Karpas-422 (cell line): Measurements from ENCODE around the gene ACTN3. TPM values are rescaled to one million over a fixed set of nuclear protein-coding genes. Genes with fewer than 3 reads are reported as not detected.

Source experiments
- DNase-seq: peaks from one replicate; pipeline ENCODE4 v3.0.0-alpha.2; 2015
- H2AFZ ChIP-seq: fragments of 200-600 bp; sonication (generic); 2 replicates; pipeline ENCODE4 v1.6.1; 2014; ENCODE audit warnings: antibody characterized with exemption, low read length, mixed read lengths
- H3K27ac ChIP-seq: fragments of 200-600 bp; sonication (generic); 2 replicates; pipeline ENCODE4 v1.5.1; 2014; ENCODE audit warnings: mild to moderate bottlenecking, low read length, moderate library complexity
- H3K27me3 ChIP-seq: fragments of 200-600 bp; sonication (generic); 2 replicates; pipeline ENCODE4 v1.6.1; 2014; ENCODE audit warnings: low read length, mixed read lengths
- H3K36me3 ChIP-seq: fragments of 200-600 bp; sonication (generic); 2 replicates; pipeline ENCODE4 v1.6.1; 2014; ENCODE audit warnings: low read length, mixed read lengths; ENCODE audit not compliant: insufficient read depth
- H3K4me1 ChIP-seq: fragments of 200-600 bp; sonication (generic); 2 replicates; pipeline ENCODE4 v1.6.1; 2014; ENCODE audit warnings: mild to moderate bottlenecking, low read length, mixed read lengths
- H3K4me2 ChIP-seq: fragments of 200-600 bp; sonication (generic); 2 replicates; pipeline ENCODE4 v1.6.1; 2014; ENCODE audit warnings: low read length, low read depth, mild to moderate bottlenecking; ENCODE audit not compliant: poor library complexity, severe bottlenecking
- H3K4me3 ChIP-seq: fragments of 200-600 bp; sonication (generic); 2 replicates; pipeline ENCODE4 v1.5.1; 2014; ENCODE audit warnings: mild to moderate bottlenecking, antibody characterized with exemption, low read length, mixed read lengths
- H3K79me2 ChIP-seq: fragments of 200-600 bp; sonication (generic); 2 replicates; pipeline ENCODE4 v1.6.1; 2014; ENCODE audit warnings: mild to moderate bottlenecking, low read length, mixed read lengths
- H3K9ac ChIP-seq: fragments of 200-600 bp; sonication (generic); 2 replicates; pipeline ENCODE4 v1.6.0; 2014; ENCODE audit warnings: low read length
- H3K9me2 ChIP-seq: fragments of 200-600 bp; sonication (generic), shearing (Covaris generic); replicated peaks from 2 replicates; pipeline ENCODE4 v1.6.0; 2014; ENCODE audit warnings: mild to moderate bottlenecking, low read length, moderate library complexity; ENCODE audit not compliant: insufficient read depth
- H3K9me3 ChIP-seq: fragments of 300-700, 200-600 bp; sonication (generic); 2 replicates; pipeline ENCODE4 v1.6.1; 2014; ENCODE audit warnings: low read length, mixed read lengths
- H4K20me1 ChIP-seq: fragments of 200-600 bp; sonication (generic); 2 replicates; pipeline ENCODE4 v1.6.1; 2014; ENCODE audit warnings: mild to moderate bottlenecking, antibody characterized with exemption, low read length, low read depth; ENCODE audit not compliant: insufficient read depth
- total RNA-seq: library from RNA; depleted of rRNA; stranded (reverse); fragments of >200 nt; shearing (Covaris generic); gene quantifications from 2 replicates; pipeline ENCODE4 v1.2.3, GENCODE V29; 2014; ENCODE audit warnings: low replicate concordance

The ACTN3 gene
- total RNA-seq, 1 experiment from 2014 or later = not detected

DNA sequence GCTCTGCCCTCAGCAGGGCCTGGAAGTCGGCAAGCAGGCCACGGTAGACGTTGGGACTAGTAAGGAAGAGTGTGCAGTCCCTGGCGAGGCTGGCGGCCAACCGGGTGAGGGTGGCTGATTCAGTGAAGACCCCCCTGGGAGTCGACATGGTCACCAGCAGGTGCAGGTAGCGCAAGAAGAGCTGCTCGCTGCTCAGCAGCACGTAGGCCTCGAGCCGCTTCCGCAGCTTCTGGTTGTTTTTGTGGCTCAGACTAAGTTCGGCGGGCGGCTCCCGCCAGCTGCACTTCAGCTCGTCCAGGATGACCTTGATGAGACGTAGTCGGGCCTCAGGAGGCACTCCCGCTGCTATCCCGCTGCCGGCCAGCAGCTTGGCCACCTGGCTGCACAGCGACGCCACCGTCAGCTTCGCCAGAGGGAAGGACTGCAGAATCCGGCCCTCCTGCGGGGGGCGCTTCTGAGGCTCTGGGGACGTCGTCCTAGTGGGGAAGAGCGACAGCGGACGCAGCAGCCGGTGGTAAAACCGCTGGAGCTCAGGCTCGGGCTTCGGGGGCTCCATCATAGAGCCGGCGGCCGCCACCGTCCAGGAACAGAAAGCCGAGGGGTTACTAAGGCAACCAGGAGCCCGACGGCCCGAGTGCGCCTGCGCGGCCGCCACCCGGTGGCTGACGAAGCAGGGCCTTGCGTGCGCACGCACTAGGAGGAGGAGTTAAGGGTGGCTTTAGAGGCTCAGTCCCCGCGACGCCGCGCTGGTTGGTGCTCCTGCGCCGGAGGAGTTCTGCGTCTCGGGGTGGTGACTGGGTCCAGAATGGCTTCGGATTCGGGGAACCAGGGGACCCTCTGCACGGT lies 46.0 kb downstream of the ACTN3 start, which contains the start of the genes CCDC87 and CCS:
TSS of gene CCDC87 (minus strand) at position 607 of the 846 bp plus-strand sequence. CDS start at position 559, 48 bp downstream.
TSS of gene CCS (plus strand) at position 729 of the 846 bp plus-strand sequence. CDS start at position 806, 77 bp downstream.
- Histone ChIP-seq H3K4me1 (peaks cover 28% of the 10 kb centered on the region), H3K79me2 (peaks cover 17% of the 10 kb centered on the region), H3K4me3 (peak within 1 kb of the TSS; percentile 98), H3K9ac (peak within 1 kb of the TSS; percentile 98), H3K4me2 (peak within 1 kb of the TSS; percentile 97), H3K36me3 (no peaks in the 10 kb centered on the region), H2AFZ (peak within 1 kb of the TSS; percentile 97), H4K20me1 (no peaks in the 10 kb centered on the region), H3K27me3 (no peaks in the 10 kb centered on the region), H3K9me2 (no peaks in the 10 kb centered on the region), H3K27ac (no peak within 1 kb of the TSS; the same call in 1 of the 2 replicates), H3K9me3 (no peaks in the 10 kb centered on the region)
- DNase-seq = peak; percentile 99

DNA sequence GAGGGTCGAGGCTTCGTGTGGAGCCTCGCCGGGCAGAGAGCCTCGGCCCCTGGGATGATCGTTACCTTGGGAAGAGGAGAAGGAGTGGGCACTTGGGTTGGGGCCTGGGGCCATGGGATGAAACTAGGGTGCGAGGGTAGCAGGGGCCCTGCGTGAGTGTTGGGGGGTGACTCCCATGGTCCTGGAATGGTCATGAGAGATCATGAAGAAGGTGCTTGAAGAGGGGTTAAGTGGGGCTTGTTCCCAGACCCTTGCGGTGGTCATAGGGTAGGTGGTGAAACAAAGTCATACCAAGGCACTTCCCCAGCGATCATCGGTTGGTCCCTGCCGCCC lies 46.6 kb downstream of the ACTN3 start:
- peak overlapping the region; percentile 97 for H2AFZ ChIP-seq
- DNase-seq = no peak
- peak overlapping the region; percentile 97 for H3K4me2 ChIP-seq
- no peaks in the 10 kb centered on the region for H3K9me3 ChIP-seq
- no peaks in the 10 kb centered on the region for H3K36me3 ChIP-seq
- no peak overlapping the region; the same call in 1 of the 2 replicates for H3K27ac ChIP-seq
- peaks cover 28% of the 10 kb centered on the region for H3K4me1 ChIP-seq
- peaks cover 17% of the 10 kb centered on the region for H3K79me2 ChIP-seq
- H3K9me2 ChIP-seq = no peaks in the 10 kb centered on the region
- no peaks in the 10 kb centered on the region for H4K20me1 ChIP-seq
- peak overlapping the region; percentile 98 for H3K4me3 ChIP-seq
- peak overlapping the region; percentile 98 for H3K9ac ChIP-seq
- H3K27me3 ChIP-seq = no peaks in the 10 kb centered on the region

DNA sequence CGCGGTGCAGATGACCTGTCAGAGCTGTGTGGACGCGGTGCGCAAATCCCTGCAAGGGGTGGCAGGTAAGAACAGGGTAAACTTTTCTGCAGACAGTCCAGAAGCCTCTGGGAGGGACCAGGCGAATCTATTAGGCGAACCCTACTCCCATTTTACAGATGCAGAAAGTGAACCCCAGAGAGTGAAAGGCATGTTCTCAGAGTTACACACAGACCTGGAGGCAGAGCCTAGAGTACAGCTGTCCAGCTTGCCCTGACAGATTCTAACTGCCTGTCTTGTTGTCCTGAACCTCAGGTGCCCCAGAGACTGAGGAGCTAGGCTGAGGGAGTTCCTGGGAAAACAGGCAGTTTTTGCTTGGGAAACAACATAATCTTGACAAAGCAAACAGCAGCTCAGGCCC lies 46.9 kb downstream of the ACTN3 start:
- no peaks in the 10 kb centered on the region for H3K9me2 ChIP-seq
- DNase-seq = no peak
- no peak overlapping the region for H3K27ac ChIP-seq
- H3K4me2 ChIP-seq = peak overlapping the region; percentile 97
- peak overlapping the region; percentile 98 for H3K4me3 ChIP-seq
- H2AFZ ChIP-seq = no peak overlapping the region
- peaks cover 17% of the 10 kb centered on the region for H3K79me2 ChIP-seq
- no peaks in the 10 kb centered on the region for H3K27me3 ChIP-seq
- H4K20me1 ChIP-seq = no peaks in the 10 kb centered on the region
- peak overlapping the region; percentile 98 for H3K9ac ChIP-seq
- no peaks in the 10 kb centered on the region for H3K36me3 ChIP-seq
- no peaks in the 10 kb centered on the region for H3K9me3 ChIP-seq
- H3K4me1 ChIP-seq = peaks cover 28% of the 10 kb centered on the region

DNA sequence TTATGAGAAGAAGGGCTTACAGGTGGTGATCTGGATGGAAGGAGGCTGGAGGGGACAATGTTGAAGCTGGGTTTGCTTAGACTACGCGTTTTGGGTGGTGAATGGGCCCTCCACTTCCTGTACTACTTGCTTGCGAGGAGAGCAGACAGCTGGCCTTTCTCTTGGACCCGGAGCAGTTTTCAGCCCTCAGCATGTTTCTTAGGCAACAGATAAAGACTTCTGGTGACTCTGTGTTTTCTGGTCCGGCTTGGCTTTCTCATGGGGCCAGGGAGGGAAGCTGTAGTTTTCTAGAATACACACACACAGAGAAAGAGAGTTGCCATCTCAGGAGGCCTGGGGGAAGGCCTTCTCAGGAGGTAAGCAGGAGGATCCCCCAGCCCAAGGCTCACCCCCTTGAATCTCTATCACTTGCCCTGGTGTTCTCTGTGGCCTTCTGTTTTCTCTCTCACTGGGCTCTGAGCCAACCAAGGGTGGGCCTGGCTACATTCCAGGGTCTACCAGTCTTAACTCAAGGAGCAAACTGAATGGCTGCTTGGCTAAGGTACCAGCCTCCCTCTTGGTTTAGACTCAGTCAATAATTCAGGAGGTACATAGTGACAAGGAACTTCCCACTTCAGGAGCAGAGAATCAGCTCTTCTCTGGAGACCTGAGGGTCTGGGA lies 48.7 kb downstream of the ACTN3 start:
- Histone ChIP-seq H3K36me3 (0 out of 2 replicates have a peak, but pooled peaks cover 3% of the 10 kb centered on the region), H3K9me2 (no peaks in the 10 kb centered on the region), H3K79me2 (peaks cover 17% of the 10 kb centered on the region), H3K9ac (peak overlapping the region; percentile 43), H3K9me3 (no peaks in the 10 kb centered on the region), H3K4me2 (peak overlapping the region; percentile 50), H4K20me1 (no peaks in the 10 kb centered on the region), H3K4me3 (peak overlapping the region; percentile 26; the same call in 1 of the 2 replicates), H3K27ac (0 out of 2 replicates have a peak overlapping the region, but pooled peaks have one; percentile 10), H2AFZ (no peak overlapping the region), H3K27me3 (no peaks in the 10 kb centered on the region), H3K4me1 (peaks cover 32% of the 10 kb centered on the region)
- DNase-seq = no peak

DNA sequence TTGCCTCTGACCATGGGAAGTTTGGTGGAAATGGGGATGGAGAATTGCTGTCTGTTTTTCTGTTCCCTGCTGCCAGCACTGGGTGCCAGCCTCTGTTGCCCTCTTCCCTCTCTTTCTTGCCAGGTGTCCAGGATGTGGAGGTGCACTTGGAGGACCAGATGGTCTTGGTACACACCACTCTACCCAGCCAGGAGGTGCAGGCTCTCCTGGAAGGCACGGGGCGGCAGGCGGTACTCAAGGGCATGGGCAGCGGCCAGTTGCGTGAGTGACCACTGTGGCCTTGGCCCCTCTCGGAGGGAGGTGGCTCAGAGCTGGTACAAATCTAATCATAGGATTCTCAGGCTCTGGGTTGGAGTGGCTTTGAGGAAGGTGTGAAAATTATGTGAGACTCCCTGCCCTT lies 52.3 kb downstream of the ACTN3 start:
- Histone ChIP-seq H3K4me2 (no peak overlapping the region), H2AFZ (no peak overlapping the region), H3K9me3 (no peaks in the 10 kb centered on the region), H3K79me2 (peaks cover 7% of the 10 kb centered on the region; the same call in 1 of the 2 replicates), H3K36me3 (0 out of 2 replicates have a peak, but pooled peaks cover 6% of the 10 kb centered on the region), H4K20me1 (no peaks in the 10 kb centered on the region), H3K4me1 (peaks cover 20% of the 10 kb centered on the region), H3K27ac (no peak overlapping the region), H3K9ac (no peak overlapping the region), H3K4me3 (no peak overlapping the region), H3K27me3 (no peaks in the 10 kb centered on the region), H3K9me2 (no peaks in the 10 kb centered on the region)
- no peak for DNase-seq

DNA sequence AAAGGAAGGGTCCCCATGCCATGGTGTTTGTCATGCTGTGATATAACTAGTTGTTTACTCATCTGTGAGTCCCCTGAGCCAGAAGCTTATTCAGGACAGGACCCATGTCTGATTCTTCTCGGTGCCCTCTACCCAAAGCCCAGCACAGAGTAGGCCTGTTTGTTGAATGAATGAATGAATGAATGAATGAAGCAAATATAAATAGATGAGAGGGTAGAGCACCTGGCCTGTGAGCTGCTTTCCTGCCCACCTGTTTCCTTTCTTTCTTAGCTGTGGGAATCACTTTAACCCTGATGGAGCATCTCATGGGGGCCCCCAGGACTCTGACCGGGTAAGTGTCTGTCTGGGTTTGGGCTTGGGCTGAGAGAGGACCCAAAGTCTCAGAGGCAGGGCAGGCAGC lies 53.5 kb downstream of the ACTN3 start:
- Histone ChIP-seq H3K4me3 (no peak overlapping the region), H3K4me2 (no peak overlapping the region), H3K27me3 (no peaks in the 10 kb centered on the region), H3K9ac (no peak overlapping the region), H3K36me3 (0 out of 2 replicates have a peak, but pooled peaks cover 6% of the 10 kb centered on the region), H4K20me1 (no peaks in the 10 kb centered on the region), H2AFZ (no peak overlapping the region), H3K9me2 (no peaks in the 10 kb centered on the region), H3K79me2 (peaks cover 2% of the 10 kb centered on the region; the same call in 1 of the 2 replicates), H3K4me1 (peaks cover 12% of the 10 kb centered on the region), H3K9me3 (no peaks in the 10 kb centered on the region), H3K27ac (no peak overlapping the region)
- no peak for DNase-seq

DNA sequence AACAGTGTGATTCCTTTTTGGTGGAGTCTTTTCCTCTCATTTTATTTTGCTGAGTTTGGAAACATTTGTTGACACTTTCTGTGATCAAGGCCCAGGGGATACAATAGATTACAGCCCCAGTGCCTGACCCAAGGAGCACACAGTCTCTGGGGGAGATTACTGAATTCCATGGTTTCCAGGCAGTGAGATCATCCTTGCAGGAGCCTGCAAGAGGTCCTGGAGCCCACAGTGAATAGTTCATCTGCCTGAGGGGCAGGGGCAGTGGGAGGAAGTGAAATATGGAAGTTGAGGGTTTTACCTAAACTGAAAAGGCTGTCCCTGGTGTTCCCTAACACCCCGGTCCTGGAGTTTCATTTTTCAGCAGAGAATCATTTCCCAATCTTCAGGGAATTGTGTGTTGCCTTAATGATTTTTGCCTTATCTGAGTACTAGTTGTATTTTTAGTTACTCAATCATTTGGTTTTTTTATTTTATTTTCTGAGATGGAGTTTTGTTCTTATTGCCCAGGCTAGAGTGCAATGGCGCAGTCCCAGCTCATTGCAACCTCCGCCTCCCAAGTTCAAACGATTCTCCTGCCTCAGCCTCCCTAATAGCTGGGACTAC lies 54.0 kb downstream of the ACTN3 start:
- Histone ChIP-seq H3K79me2 (no peaks in the 10 kb centered on the region; the same call in 1 of the 2 replicates), H3K27ac (no peak overlapping the region), H4K20me1 (no peaks in the 10 kb centered on the region), H3K4me3 (no peak overlapping the region), H3K9me3 (no peaks in the 10 kb centered on the region), H3K4me1 (peaks cover 7% of the 10 kb centered on the region), H3K9ac (no peak overlapping the region), H3K36me3 (peaks cover 6% of the 10 kb centered on the region; the same call in 1 of the 2 replicates), H2AFZ (no peak overlapping the region), H3K4me2 (no peak overlapping the region), H3K9me2 (no peaks in the 10 kb centered on the region), H3K27me3 (no peaks in the 10 kb centered on the region)
- DNase-seq = no peak
